PC-3 (cell line): Measurements from ENCODE around the gene VAT1L.

ENCODE experiments used
- EZH2 ChIP-seq: fragments of 300-600 bp; sonication (generic); IDR thresholded peaks from one replicate; pipeline ENCODE4 v1.6.1; 2017; ENCODE audit warnings: antibody characterized with exemption, mild to moderate bottlenecking, low read length; ENCODE audit not compliant: unreplicated experiment
- TF ChIP-seq, protein P1 (sequence below): fragments of 300-600 bp; sonication (generic); conservative IDR thresholded peaks from 2 replicates; pipeline ENCODE4 v1.5.1; 2017; ENCODE audit warnings: antibody characterized with exemption, low read depth, mild to moderate bottlenecking, low read length

DNA sequence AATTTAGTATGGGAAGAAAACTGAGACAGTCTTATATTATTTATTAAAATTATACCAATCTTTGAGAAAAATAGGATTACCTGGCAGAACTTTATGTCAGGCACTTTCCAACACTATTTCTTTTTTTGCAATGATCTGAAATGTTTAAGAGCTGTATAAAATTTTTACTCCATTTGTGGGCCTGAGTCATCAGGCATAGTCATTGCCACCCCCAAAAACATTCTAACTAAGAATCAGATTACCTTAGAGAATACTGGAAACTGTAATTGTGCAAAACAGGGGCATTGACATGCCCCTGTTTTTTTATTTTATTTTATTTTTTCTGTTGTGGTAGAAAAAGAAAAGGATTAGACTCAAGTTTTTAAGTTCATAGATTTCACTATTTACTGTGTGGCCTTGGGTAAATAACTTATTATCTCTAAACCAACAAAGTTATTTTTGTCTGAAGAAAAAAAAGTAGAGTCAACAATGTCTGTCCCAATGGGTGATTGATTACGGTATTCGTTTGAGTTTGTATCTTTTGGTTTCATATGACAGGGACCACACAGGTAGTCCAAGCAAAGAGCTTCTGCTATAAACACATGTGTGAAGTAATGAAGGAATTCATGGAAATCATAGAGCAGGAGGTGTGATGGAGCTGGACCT lies 24.6 kb downstream of the VAT1L start:
- TF ChIP-seq, protein P1, sequence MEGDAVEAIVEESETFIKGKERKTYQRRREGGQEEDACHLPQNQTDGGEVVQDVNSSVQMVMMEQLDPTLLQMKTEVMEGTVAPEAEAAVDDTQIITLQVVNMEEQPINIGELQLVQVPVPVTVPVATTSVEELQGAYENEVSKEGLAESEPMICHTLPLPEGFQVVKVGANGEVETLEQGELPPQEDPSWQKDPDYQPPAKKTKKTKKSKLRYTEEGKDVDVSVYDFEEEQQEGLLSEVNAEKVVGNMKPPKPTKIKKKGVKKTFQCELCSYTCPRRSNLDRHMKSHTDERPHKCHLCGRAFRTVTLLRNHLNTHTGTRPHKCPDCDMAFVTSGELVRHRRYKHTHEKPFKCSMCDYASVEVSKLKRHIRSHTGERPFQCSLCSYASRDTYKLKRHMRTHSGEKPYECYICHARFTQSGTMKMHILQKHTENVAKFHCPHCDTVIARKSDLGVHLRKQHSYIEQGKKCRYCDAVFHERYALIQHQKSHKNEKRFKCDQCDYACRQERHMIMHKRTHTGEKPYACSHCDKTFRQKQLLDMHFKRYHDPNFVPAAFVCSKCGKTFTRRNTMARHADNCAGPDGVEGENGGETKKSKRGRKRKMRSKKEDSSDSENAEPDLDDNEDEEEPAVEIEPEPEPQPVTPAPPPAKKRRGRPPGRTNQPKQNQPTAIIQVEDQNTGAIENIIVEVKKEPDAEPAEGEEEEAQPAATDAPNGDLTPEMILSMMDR: no peak
- no peak for TF ChIP-seq EZH2
